EL (cell line): ENCODE measurements around the gene CIRBP.
"Not testable (repeated sequence)": the region's sequence is repeated elsewhere in the genome, so short reads cannot be mapped to it uniquely, and the experiment has no call there.

ENCODE experiments used
- DNase-seq: peaks from one replicate; pipeline ENCODE4 v3.0.0-alpha.2; 2016

The CIRBP gene

GRCh38 chr19:1293782-1294604 is 24.9 kb downstream of the CIRBP start:
- DNase-seq: no peak

GRCh38 chr19:1294688-1295087 is 25.6 kb downstream of the CIRBP start:
- DNase-seq: no peak

- DNase-seq: no peak
Observed at GRCh38 chr19:1295169-1296012, 26.3 kb downstream of the CIRBP start.

- no peak for DNase-seq
Observed at GRCh38 chr19:1296078-1296477, 26.9 kb downstream of the CIRBP start.

GRCh38 chr19:1296575-1297271 is 27.6 kb downstream of the CIRBP start:
- no peak for DNase-seq

GRCh38 chr19:1298235-1298634 is 29.1 kb downstream of the CIRBP start:
- DNase-seq: no peak

GRCh38 chr19:1299801-1300200 is 30.7 kb downstream of the CIRBP start:
- no peak for DNase-seq

GRCh38 chr19:1300744-1301490 is 31.8 kb downstream of the CIRBP start:
- DNase-seq: no peak

GRCh38 chr19:1302533-1303239 is 33.6 kb downstream of the CIRBP start:
- no peak for DNase-seq

GRCh38 chr19:1304197-1304924 is 35.2 kb downstream of the CIRBP start:
- no peak for DNase-seq

GRCh38 chr19:1305354-1305753 is 36.2 kb downstream of the CIRBP start:
- DNase-seq: not testable (repeated sequence)

GRCh38 chr19:1307320-1307719 is 38.2 kb downstream of the CIRBP start:
- DNase-seq: no peak

GRCh38 chr19:1307755-1308303 is 38.7 kb downstream of the CIRBP start:
- no peak for DNase-seq

GRCh38 chr19:1308718-1309117 is 39.6 kb downstream of the CIRBP start:
- DNase-seq: no peak

- no peak for DNase-seq
Observed at GRCh38 chr19:1309977-1310852, 41.1 kb downstream of the CIRBP start.

- DNase-seq: no peak
Observed at GRCh38 chr19:1310853-1311180, 41.7 kb downstream of the CIRBP start.

GRCh38 chr19:1311543-1312091 is 42.5 kb downstream of the CIRBP start:
- DNase-seq: no peak

- peak; percentile 73 for DNase-seq
Observed at GRCh38 chr19:1312767-1313694, 43.9 kb downstream of the CIRBP start.
